Type B pancreatic cell (in vitro differentiated cells): ENCODE results near the gene PKNOX2. TPM values are rescaled to one million over a fixed set of nuclear protein-coding genes. Genes with fewer than 3 reads are reported as not detected.

ENCODE experiments used
- DNase-seq: peaks from one replicate; pipeline ENCODE4 v3.0.0; 2021; ENCODE audit warnings: mixed read lengths; ENCODE audit not compliant: unreplicated experiment; ENCODE audit errors: extremely low spot score
- H3K27ac Mint-ChIP-seq: 2 replicates; pipeline ENCODE4 v1.8.0; 2021; ENCODE audit warnings: mild to moderate bottlenecking, mixed read lengths
- H3K27me3 Mint-ChIP-seq: 2 replicates; pipeline ENCODE4 v1.8.0; 2021; ENCODE audit warnings: mixed read lengths
- H3K36me3 Mint-ChIP-seq: 2 replicates; pipeline ENCODE4 v1.8.0; 2021; ENCODE audit warnings: mixed read lengths
- H3K4me1 Mint-ChIP-seq: one replicate; pipeline ENCODE4 v1.8.0; 2021; ENCODE audit warnings: mixed read lengths; ENCODE audit not compliant: unreplicated experiment
- H3K4me3 Mint-ChIP-seq: 2 replicates; pipeline ENCODE4 v1.8.0; 2021; ENCODE audit warnings: mild to moderate bottlenecking, mixed read lengths
- H3K9me3 Mint-ChIP-seq: 2 replicates; pipeline ENCODE4 v1.8.0; 2021; ENCODE audit warnings: mixed read lengths
- CTCF ChIP-seq: fragments of 200-600 bp; sonication (generic); conservative IDR thresholded peaks from 2 replicates; pipeline ENCODE4 v1.5.0; 2021; ENCODE audit warnings: antibody characterized with exemption, mild to moderate bottlenecking
- total RNA-seq: library from RNA; stranded (reverse); gene quantifications from 2 replicates; pipeline ENCODE4 v1.2.1, GENCODE V29; 2021; ENCODE audit warnings: low replicate concordance

Gene PKNOX2
- total RNA-seq, 1 donor from 2014 or later, result 15.3 TPM

- peaks cover 14% of the 10 kb centered on the region for H3K27me3 Mint-ChIP-seq
Observed at GRCh38 chr11:125414121-125414520, 249.6 kb downstream of the PKNOX2 start.

GRCh38 chr11:125416981-125417935 lies 252.7 kb downstream of the PKNOX2 start:
- TF ChIP-seq CTCF, result no peak
- Mint-ChIP-seq H3K4me3 (no peak overlapping the region), H3K27ac (no peak overlapping the region), H3K27me3 (peaks cover 6% of the 10 kb centered on the region), H3K4me1 (peaks cover 4% of the 10 kb centered on the region), H3K9me3 (no peaks in the 10 kb centered on the region), H3K36me3 (peaks cover 4% of the 10 kb centered on the region)
- DNase-seq, result no peak

More at GRCh38 chr11:125414121-125414520, 249.6 kb downstream of the PKNOX2 start:
- no peak for TF ChIP-seq CTCF
- no peaks in the 10 kb centered on the region for H3K9me3 Mint-ChIP-seq
- peaks cover 4% of the 10 kb centered on the region for H3K36me3 Mint-ChIP-seq
- DNase-seq, result no peak
- peaks cover 11% of the 10 kb centered on the region for H3K4me1 Mint-ChIP-seq
- no peak overlapping the region for H3K4me3 Mint-ChIP-seq
- no peak overlapping the region for H3K27ac Mint-ChIP-seq

DNA sequence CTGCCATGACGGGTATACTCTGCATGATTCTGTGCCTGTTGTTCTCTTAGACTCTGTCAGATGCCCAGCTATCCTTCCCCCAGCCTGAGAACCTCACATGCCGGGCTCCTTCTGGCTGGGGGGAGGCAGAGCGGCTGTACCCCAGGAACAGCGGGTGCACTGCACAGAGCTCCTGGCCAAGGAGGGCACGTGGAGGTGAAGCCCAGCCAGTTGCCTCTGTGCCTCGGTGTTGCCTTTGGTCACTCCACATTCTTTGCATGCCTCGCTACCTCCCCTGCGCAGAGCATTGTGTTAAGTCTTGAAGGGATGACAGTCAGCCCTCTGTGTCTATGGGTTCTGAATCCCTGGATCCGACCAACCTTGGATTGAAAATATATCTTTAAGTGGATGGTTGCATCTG lies 253.8 kb downstream of the PKNOX2 start:
- Mint-ChIP-seq H3K36me3 (no peaks in the 10 kb centered on the region), H3K4me3 (no peak overlapping the region), H3K9me3 (no peaks in the 10 kb centered on the region), H3K4me1 (peaks cover 4% of the 10 kb centered on the region), H3K27ac (no peak overlapping the region), H3K27me3 (peaks cover 3% of the 10 kb centered on the region)
- no peak for TF ChIP-seq CTCF
- DNase-seq, result no peak

DNA sequence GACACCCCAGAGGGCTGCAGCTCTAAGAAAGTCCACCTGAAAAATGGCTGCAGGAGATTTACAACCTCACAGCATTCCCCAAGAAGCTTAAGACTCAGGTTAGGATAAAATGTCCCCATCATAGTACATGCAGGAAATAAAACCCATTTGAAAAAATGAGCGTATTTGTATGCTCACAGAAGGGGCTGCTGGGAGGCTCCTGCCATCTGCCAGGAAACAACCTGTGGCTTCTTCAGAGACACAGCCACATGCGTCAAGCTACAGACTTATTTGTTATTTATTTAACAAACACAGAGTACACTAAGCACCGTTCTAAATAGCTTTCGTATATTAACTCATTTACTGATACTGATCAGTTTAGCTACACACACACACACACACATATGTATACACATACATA lies 258.1 kb downstream of the PKNOX2 start:
- TF ChIP-seq CTCF, result no peak
- Mint-ChIP-seq H3K36me3 (no peaks in the 10 kb centered on the region), H3K27me3 (peaks cover 6% of the 10 kb centered on the region), H3K27ac (no peak overlapping the region), H3K4me3 (no peak overlapping the region), H3K4me1 (peaks cover 4% of the 10 kb centered on the region), H3K9me3 (no peaks in the 10 kb centered on the region)
- no peak for DNase-seq

DNA sequence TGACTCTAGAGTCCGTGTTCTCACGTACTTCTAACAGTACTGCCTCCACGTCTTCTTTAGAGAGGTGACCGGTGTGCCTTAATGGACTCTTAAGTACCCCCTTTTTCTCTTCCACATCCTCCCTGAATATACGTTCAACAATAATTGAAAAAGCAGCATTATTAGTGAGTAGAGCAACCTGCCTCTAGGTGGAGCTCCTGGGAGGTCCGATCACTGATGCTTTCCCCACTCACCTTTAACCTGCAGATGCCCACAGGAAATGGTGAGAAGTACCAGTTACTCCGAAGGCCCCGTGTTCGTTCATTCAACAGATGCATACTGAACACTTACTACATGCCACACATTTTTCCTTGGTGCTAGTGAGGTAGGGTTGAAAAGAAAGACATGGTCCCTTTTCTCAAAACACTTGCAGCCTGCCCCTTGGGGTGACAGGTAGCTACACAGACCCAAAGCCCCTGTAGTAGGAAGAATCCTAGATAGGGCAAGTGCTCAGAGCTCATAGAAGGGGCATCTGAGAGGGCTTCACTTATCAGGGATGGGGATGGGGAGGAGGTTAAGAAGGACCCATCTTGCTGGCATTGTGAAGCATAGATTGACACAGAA lies 258.8 kb downstream of the PKNOX2 start:
- Mint-ChIP-seq H3K27me3 (peaks cover 3% of the 10 kb centered on the region), H3K27ac (no peak overlapping the region), H3K36me3 (no peaks in the 10 kb centered on the region), H3K4me1 (peaks cover 4% of the 10 kb centered on the region), H3K9me3 (no peaks in the 10 kb centered on the region), H3K4me3 (no peak overlapping the region)
- DNase-seq, result no peak
- peak; percentile 41 for TF ChIP-seq CTCF
